GM18867 (cell line): ENCODE data around the gene PALLD.
A peak's percentile ranks its signal among the peaks of the same experiment; 100 is the strongest.
"Not testable (repeated sequence)": the region's sequence is repeated elsewhere in the genome, so short reads cannot be mapped to it uniquely, and the experiment has no call there.

Source experiments
- ATAC-seq: cut with Tn5 transposase; IDR thresholded peaks from one replicate; pipeline ENCODE4 v1.9.1; 2021; ENCODE audit warnings: mild to moderate bottlenecking, moderate library complexity; ENCODE audit not compliant: unreplicated experiment

PALLD gene

GRCh38 chr4:168917138-168917779 is 420.4 kb downstream of the PALLD start:
- ATAC-seq: peak; percentile 46

- ATAC-seq: no peak
Observed at GRCh38 chr4:168919706-168920324, 423.0 kb downstream of the PALLD start.

DNA sequence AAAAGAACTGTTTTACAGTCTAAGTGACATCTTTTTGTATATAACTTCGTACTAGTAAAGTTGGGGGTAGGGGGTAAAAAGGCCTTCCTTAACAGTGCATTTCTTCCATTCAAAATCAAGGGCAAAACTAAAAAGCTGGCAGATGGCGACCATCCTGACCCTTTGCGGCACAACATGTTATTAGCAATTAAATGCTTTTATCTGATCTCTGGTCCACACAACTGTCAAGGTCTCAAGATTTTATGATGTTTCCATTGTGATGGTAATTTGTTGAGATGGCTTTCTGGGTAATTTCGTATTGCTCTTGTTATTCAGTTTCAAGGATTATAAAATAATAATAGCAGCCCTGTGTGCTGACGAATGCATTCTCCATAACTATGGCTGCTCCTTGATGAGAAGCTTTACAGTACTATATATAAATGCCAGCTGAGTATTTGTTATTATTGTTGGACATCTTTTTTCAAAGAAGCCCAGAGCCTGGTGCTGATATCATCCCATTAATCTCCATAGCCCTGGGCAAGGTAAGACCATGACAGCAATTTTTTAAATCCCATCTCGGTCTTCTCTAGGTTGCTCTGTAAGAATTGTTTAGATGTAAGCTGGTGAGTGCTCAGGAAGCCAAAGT is 423.7 kb downstream of the PALLD start:
- ATAC-seq: no peak

GRCh38 chr4:168923526-168924194 is 426.8 kb downstream of the PALLD start:
- peak; percentile 85 for ATAC-seq

DNA sequence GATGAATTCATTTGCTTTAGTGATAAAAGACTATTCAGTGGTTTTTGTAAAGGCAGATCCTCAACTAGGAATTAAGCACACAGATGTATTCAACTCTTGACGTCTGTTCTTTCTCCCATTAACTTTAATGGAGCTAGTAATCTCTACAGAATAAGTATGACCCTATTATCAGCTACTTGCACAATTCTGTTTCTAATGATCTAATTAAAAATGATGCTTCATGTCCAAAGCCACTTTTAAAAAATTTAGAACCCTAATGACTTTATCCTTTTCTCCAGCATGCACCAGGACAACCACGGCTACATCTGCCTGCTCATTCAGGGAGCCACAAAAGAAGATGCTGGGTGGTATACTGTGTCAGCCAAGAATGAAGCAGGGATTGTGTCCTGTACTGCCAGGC is 427.8 kb downstream of the PALLD start:
- no peak for ATAC-seq

GRCh38 chr4:168925789-168926490 is 429.1 kb downstream of the PALLD start:
- ATAC-seq: no peak

- no peak for ATAC-seq
Observed at GRCh38 chr4:168928346-168928745, 431.5 kb downstream of the PALLD start.

DNA sequence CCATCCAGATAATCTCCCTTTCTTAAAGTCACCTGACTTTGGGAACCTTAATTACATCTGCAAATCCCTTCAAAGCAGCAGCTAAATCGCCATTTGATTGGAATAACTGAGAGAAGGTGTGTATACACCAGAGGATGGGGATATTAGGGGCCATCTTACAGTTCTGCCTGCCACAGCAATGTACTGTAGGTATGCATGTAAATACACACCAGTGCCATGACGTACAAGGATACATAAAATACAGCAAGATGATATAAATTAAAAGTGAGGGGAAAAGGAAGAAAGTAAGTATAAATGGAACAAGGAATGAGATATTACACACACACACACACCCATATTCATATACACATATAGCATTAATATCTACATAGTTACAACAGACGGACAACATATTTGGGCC is 432.0 kb downstream of the PALLD start:
- ATAC-seq: no peak

DNA sequence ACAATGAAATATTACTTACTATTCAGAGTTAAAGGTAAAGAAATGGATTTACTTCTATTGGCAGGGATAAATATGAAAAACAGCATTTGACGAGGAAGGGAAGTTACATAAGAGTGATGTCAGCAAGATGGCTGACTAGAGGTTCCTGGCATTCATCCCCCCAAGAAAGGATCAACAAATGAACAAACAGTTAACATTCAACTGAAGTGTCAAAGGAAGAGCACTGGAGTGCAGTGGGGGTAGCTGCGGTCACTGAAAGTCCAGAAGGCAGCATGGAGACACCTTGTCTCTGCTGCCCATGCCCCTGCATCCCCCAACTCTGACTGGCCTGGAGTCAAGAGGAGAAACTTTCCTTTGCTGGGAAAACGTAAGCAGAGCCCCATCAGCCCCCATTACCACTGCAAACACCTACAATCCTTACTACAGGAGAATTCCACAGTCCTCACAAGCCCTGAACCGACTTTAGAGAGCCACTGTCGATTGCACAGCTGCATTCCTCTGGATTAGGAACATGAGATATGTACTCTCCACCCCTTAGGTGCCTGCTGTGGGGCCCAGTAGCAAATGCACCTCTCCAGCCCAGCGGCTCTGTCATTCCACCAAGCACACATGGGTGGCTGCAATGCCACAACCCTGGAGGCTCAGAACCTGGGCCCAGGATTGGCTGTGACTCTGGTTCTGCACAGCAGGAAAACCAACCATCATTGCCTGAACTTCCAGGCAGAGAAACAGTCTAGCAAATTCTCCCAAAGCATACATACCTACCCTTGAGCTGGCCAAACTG is 433.8 kb downstream of the PALLD start:
- no peak for ATAC-seq

GRCh38 chr4:168931215-168931650 is 434.4 kb downstream of the PALLD start:
- no peak for ATAC-seq

DNA sequence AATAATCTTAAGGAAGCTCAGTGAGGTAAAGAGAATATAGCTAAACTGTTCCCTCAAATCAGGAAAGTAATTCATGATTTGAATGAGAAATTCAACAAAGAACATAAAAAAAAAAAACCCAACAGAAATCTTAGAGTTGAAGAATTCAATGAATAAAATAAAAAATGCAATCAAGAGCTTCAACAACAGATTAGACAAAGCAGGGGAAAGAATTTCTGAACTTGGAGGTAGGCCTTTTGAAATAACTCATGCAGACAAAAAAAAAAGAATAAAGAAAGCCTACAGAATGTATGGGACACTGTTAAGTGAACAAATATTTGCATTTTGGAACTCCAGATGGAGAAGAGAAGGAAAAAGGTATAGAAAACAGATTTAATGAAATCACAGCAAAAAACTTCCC is 435.3 kb downstream of the PALLD start:
- no peak for ATAC-seq

GRCh38 chr4:168933423-168933822 is 436.6 kb downstream of the PALLD start:
- no peak for ATAC-seq

- not testable (repeated sequence) for ATAC-seq
Observed at GRCh38 chr4:168937473-168937872, 440.6 kb downstream of the PALLD start.

- ATAC-seq: no peak
Observed at GRCh38 chr4:168942985-168943384, 446.1 kb downstream of the PALLD start.

GRCh38 chr4:168945291-168945690 is 448.4 kb downstream of the PALLD start:
- ATAC-seq: no peak

DNA sequence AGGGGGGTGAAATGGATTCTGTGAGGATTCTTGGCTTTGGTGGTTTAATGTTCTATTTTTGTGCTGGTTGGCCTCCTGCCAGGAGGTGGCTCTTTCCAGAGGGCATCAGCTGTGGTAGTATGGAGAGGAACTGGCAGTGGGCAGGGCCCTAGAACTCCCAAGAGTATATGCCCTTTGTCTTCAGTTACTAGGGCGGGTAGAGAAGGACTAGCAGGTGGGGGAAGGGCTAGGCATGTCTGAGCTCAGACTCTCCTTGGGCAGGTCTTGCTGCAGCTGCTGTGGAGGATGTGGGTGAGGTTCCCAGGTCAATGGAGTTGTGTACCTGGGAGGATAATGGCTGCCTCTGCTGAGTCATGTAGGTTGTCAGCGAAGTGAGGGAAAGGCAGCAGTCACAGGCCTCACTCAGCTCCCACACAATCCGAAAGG is 456.0 kb downstream of the PALLD start:
- not testable (repeated sequence) for ATAC-seq

DNA sequence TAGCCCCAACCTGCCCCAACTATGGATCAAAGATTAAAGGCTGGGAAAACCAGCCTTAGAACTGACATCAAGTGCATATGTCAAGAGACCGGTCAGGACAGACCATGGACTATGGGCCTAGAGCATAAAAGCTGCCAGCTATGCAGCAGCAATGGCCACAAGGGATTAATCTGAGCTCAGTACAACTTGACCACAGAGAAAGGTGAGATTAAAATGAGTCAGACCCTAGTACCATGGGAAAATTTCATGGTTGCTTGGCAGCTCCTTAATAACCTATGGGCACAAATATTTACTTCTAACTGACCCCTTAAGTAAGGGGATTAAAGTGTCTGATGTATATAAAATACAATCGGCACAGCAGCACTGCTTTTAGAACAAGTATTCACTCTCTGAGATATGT is 458.8 kb downstream of the PALLD start:
- ATAC-seq: no peak

DNA sequence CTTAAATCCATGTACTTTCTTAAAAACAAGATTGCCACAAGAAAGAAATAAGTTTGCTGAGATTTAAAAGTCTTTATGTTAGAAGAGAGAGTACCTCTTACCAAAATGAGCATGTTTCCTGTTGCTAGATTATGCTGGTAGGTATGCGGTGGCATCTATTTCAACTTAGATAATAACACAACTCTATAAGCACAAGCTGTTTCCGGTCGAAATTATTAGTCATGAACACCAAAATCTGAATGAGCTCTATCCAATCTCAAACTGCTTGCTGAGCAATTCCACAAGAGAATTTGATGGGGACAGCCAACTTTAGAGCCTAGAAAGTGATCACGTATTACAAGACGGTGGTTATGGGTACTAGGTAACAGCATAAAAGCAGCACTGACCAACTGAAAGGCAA is 463.9 kb downstream of the PALLD start:
- ATAC-seq: no peak

DNA sequence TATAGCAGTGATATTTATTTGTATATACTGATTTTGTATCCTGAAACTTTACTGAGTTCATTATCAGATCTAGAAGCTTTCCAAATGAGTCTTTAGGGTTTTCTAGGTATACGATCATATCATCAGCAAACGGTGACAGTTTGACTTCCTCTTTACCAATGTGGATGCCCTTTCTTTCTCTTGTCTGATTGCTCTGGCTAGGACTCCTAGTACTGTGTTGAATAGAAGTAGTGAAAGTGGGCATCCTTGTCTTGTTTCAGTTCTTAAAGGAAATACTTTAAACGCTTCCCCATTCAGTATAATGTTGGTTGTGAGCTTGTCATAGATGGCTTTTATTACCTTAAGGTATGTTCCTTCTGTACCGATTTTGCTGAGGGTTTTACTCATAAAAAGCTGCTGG is 475.7 kb downstream of the PALLD start:
- ATAC-seq: no peak
